Erythroblast (primary cell): ENCODE data around the gene CCDC8.

Experiments used
- GATA1 ChIP-seq: IDR thresholded peaks from 2 replicates; pipeline ENCODE4 v1.6.1; 2011; ENCODE audit warnings: low read depth, mild to moderate bottlenecking, control low read depth, low read length, moderate library complexity
- POLR2A ChIP-seq: IDR thresholded peaks from 2 replicates; pipeline ENCODE4 v1.6.1; 2011; ENCODE audit warnings: mild to moderate bottlenecking, low read length

- no peak for TF ChIP-seq POLR2A
- no peak for TF ChIP-seq GATA1
Observed at GRCh38 chr19:46380690-46381089, 32.7 kb downstream of the CCDC8 start.
